Endothelial cell of umbilical vein (primary cell): Measurements from ENCODE around the gene CELSR2. TPM values are rescaled to one million over a fixed set of nuclear protein-coding genes. Genes with fewer than 3 reads are reported as not detected.

Source experiments
- BruUV-seq: library from RNA; stranded (reverse); fragments of 400-500 nt; replicated peaks from 2 replicates; lab custom pipeline; 2021; lab: Mats Ljungman, UMichigan
- CTCF ChIA-PET: fragments of 300-600, 350-600 bp; sonication (Branson Sonifier 250); formaldehyde crosslinking; loops from one replicate; lab custom pipeline; 2021; ENCODE audit warnings: antibody characterized with exemption, inconsistent platforms; lab: Charles Lee
- POLR2A ChIA-PET: fragments of 300-600, 350-600 bp; sonication (Branson Sonifier 250); formaldehyde crosslinking; loops from one replicate; lab custom pipeline; 2021; ENCODE audit warnings: antibody characterized with exemption, inconsistent platforms; lab: Charles Lee
- DNase-seq: peaks from one replicate; pipeline ENCODE4 v3.0.0-alpha.2; 2011; ENCODE audit warnings: low read depth, low spot score
- FAIRE-seq: peaks from 2 replicates; lab custom pipeline; 2011; peaks lifted over from hg19 to GRCh38; lab: Jason Lieb, UNC
- H2AFZ ChIP-seq: 2 replicates; pipeline ENCODE4 v1.6.0; 2012; ENCODE audit warnings: low read depth, low read length, control low read depth, inconsistent platforms
- H3K27ac ChIP-seq: 2 replicates; pipeline ENCODE4 v1.5.1; 2011; ENCODE audit warnings: low read depth, mild to moderate bottlenecking, control low read depth, low read length, moderate library complexity; ENCODE audit not compliant: insufficient read depth
- H3K27me3 ChIP-seq, 2 experiments: 2 replicates each; pipeline versions ENCODE4 v1.6.0 to v1.6.1; 2011; ENCODE audit warnings: low read length in 2 of 2, mixed read lengths in 1 of 2; ENCODE audit not compliant: control insufficient read depth in 2 of 2, insufficient read depth in 2 of 2
- H3K36me3 ChIP-seq, 2 experiments: 2 replicates in 1 of 2; 3 replicates in 1 of 2; pipeline ENCODE4 v1.5.1; 2011; ENCODE audit warnings: low read length in 2 of 2, mild to moderate bottlenecking in 1 of 2, moderate library complexity in 1 of 2; ENCODE audit not compliant: control insufficient read depth in 2 of 2, insufficient read depth in 2 of 2; ENCODE audit errors: extremely low read depth in 1 of 2
- H3K4me1 ChIP-seq: 3 replicates; pipeline ENCODE4 v1.5.1; 2011; ENCODE audit warnings: mild to moderate bottlenecking, low read length; ENCODE audit not compliant: control insufficient read depth, insufficient read depth; ENCODE audit errors: extremely low read depth
- H3K4me2 ChIP-seq: 2 replicates; pipeline ENCODE4 v1.6.1; 2011; ENCODE audit warnings: low read length, control low read depth, mixed read lengths; ENCODE audit not compliant: insufficient read depth
- H3K4me3 ChIP-seq, 3 experiments: fragments of 200-600 bp in 1 of 3; sonication (generic), shearing (Covaris generic) in 1 of 3; replicated peaks in 1 of 3; 2 replicates each; pipeline ENCODE4 v1.5.1; 2011 to 2016; ENCODE audit warnings: control low read depth in 3 of 3, low read length in 3 of 3, mild to moderate bottlenecking in 2 of 3, inconsistent platforms in 1 of 3, low read depth in 1 of 3, moderate library complexity in 1 of 3; ENCODE audit not compliant: insufficient read depth in 1 of 3
- H3K79me2 ChIP-seq: 2 replicates; pipeline ENCODE4 v1.6.0; 2012; ENCODE audit warnings: low read length, inconsistent platforms; ENCODE audit not compliant: control insufficient read depth, insufficient read depth
- H3K9ac ChIP-seq: replicated peaks from 2 replicates; pipeline ENCODE3; 2011; ENCODE audit warnings: low read length, control low read depth; ENCODE audit not compliant: insufficient read depth; ENCODE audit errors: extremely low read depth
- H3K9me1 ChIP-seq: replicated peaks from 3 replicates; pipeline ENCODE4 v1.6.0; 2011; ENCODE audit warnings: mild to moderate bottlenecking, low read length; ENCODE audit not compliant: control insufficient read depth, insufficient read depth; ENCODE audit errors: extremely low read depth
- H3K9me3 ChIP-seq: replicated peaks from 2 replicates; pipeline ENCODE4 v1.5.1; 2012; ENCODE audit warnings: low read length, inconsistent platforms; ENCODE audit not compliant: control insufficient read depth, insufficient read depth
- H4K20me1 ChIP-seq: replicated peaks from 2 replicates; pipeline ENCODE3; 2011; ENCODE audit warnings: mild to moderate bottlenecking, low read length; ENCODE audit not compliant: control insufficient read depth, insufficient read depth; ENCODE audit errors: extremely low read depth
- EZH2 ChIP-seq: IDR thresholded peaks from 2 replicates; pipeline ENCODE4 v1.6.1; 2012; ENCODE audit warnings: borderline replicate concordance, low read depth, mild to moderate bottlenecking, moderate library complexity, low read length, inconsistent platforms; ENCODE audit not compliant: severe bottlenecking
- FOS ChIP-seq: IDR thresholded peaks from 2 replicates; pipeline ENCODE4 v1.6.1; 2011; ENCODE audit warnings: mild to moderate bottlenecking, low read length, moderate library complexity, borderline replicate concordance; ENCODE audit not compliant: insufficient read depth
- GATA2 ChIP-seq: IDR thresholded peaks from 2 replicates; pipeline ENCODE4 v1.7.0; 2011; ENCODE audit warnings: low read depth, mild to moderate bottlenecking, moderate library complexity, mixed read lengths, low read length; ENCODE audit not compliant: insufficient read length, insufficient read depth
- MYC ChIP-seq: IDR thresholded peaks from one replicate; pipeline ENCODE4 v1.6.1; 2011; ENCODE audit warnings: mild to moderate bottlenecking, low read depth, low read length
- dilution Hi-C: fragments of 300-500 bp; cut with MboI; formaldehyde crosslinking; loops from one replicate; pipeline ENCODE4 v1.15.0; 2019; ENCODE audit warnings: low sequenced_read_pairs; ENCODE audit not compliant: extremely low pct_ligation_motif_present
- intact Hi-C: fragments of 100-400 bp; cut with micrococcal nuclease; formaldehyde crosslinking; loops from one replicate; pipeline ENCODE4 v1.10.0; 2022
- polyA plus RNA-seq, 4 experiments: library from polyadenylated mRNA; depleted of rRNA in 3 of 4; stranded (reverse) in 3 of 4; unstranded in 1 of 4; fragments of >200 nt; gene quantifications; 2 replicates each; pipeline versions ENCODE4 v1.2.1 to v1.2.3, GENCODE V29; 2011 to 2012; ENCODE audit warnings: missing spikeins in 1 of 4
- total RNA-seq: library from RNA; stranded (reverse); gene quantifications from 2 replicates; pipeline ENCODE4 v1.2.3, GENCODE V29; 2021
- TF ChIP-seq, protein P1 (sequence below): IDR thresholded peaks from 2 replicates; pipeline ENCODE4 v1.6.1; 2011; ENCODE audit not compliant: insufficient read depth, insufficient read length
- TF ChIP-seq, protein P2 (sequence below), 2 donors: IDR thresholded peaks; 1 replicate in 1 of 2; 2 replicates in 1 of 2; pipeline ENCODE4 v1.5.1; 2011; ENCODE audit warnings: low read length in 2 of 2, mild to moderate bottlenecking in 2 of 2, moderate library complexity in 2 of 2, control low read depth in 1 of 2, inconsistent platforms in 1 of 2, low read depth in 1 of 2; ENCODE audit not compliant: insufficient read depth in 1 of 2; ENCODE audit errors: extremely low read depth in 1 of 2

Gene CELSR2
- total and polyA plus RNA-seq, 2 donors (not counting 3 experiments of a cell fraction or from before 2014, with no cell fraction given), result 0.90 to 1.4 TPM

DNA sequence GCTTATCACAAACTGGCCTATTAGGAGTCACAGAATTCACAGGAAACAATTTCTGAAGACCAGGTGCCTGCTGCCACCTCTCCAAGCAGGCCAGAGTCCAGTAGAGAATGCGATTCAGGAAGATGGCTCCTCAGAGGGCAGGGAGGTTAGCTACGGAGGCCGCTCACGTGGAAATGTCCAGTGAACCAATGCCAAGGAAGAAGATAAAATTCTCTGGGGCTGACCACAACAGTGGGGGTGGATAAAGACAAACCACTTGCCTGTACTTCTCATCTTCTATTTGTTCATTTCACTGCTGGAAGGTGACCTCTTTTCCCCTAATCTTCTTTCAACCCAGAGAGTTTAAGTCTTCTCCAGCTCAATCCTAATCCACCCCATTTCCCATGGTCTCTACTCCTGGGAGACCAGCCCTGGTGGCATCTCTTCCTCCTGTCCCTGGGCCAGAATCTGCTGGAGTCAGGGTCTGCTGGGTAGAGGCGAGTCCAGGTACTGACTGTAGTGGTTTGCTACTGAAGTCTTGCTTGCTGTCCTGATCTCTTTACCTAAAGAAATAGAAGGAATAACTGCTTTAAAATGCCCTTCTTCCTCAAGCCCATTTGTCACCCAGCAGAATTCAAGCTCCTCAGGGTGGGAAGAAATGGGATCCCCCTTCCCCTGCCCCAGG, 30.4 kb downstream of the CELSR2 start:
- TF ChIP-seq MYC, result no peak
- TF ChIP-seq, protein P1, sequence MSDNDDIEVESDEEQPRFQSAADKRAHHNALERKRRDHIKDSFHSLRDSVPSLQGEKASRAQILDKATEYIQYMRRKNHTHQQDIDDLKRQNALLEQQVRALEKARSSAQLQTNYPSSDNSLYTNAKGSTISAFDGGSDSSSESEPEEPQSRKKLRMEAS, result no peak
- no peak for TF ChIP-seq EZH2
- TF ChIP-seq GATA2, result no peak
- TF ChIP-seq, protein P2, sequence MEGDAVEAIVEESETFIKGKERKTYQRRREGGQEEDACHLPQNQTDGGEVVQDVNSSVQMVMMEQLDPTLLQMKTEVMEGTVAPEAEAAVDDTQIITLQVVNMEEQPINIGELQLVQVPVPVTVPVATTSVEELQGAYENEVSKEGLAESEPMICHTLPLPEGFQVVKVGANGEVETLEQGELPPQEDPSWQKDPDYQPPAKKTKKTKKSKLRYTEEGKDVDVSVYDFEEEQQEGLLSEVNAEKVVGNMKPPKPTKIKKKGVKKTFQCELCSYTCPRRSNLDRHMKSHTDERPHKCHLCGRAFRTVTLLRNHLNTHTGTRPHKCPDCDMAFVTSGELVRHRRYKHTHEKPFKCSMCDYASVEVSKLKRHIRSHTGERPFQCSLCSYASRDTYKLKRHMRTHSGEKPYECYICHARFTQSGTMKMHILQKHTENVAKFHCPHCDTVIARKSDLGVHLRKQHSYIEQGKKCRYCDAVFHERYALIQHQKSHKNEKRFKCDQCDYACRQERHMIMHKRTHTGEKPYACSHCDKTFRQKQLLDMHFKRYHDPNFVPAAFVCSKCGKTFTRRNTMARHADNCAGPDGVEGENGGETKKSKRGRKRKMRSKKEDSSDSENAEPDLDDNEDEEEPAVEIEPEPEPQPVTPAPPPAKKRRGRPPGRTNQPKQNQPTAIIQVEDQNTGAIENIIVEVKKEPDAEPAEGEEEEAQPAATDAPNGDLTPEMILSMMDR (IDR thresholded peaks at IDR 0.05; ENCODE audit: extremely low read depth in 1 of 2, insufficient read depth in 1 of 2, low read depth in 1 of 2, low read length in 2 of 2), result no peak
- no peak for TF ChIP-seq FOS
- dilution Hi-C loops, result no loop called here
- no peak overlapping the region for H3K4me3 ChIP-seq
- H3K9me1 ChIP-seq, result no peaks in the 10 kb centered on the region
- H3K4me1 ChIP-seq, result peaks cover 22% of the 10 kb centered on the region
- H3K9me3 ChIP-seq, result no peaks in the 10 kb centered on the region
- FAIRE-seq (no peak), DNase-seq (no peak)
- peaks cover 16% of the 10 kb centered on the region for H3K79me2 ChIP-seq
- no peak overlapping the region for H3K9ac ChIP-seq
- CTCF ChIA-PET, result interaction anchor here (1.3 to 4.8 kb wide), 4 partner anchors 15 to 253 kb away, joined by 3 to 282 read pairs (median 32); partner anchors contain the start of gene SORT1
- TSS peak; percentile 33 for BruUV-seq
- H2AFZ ChIP-seq, result no peak overlapping the region
- H3K27ac ChIP-seq, result no peak overlapping the region
- no peaks in the 10 kb centered on the region for H3K27me3 ChIP-seq
- H3K36me3 ChIP-seq, result no peaks in the 10 kb centered on the region
- intact Hi-C loops, result loop anchor here (10.0 kb wide), 1 partner anchor 205 kb away; the partner anchor contains the start of gene ATXN7L2
- no peak overlapping the region for H3K4me2 ChIP-seq
- POLR2A ChIA-PET, result no interaction called here
- no peaks in the 10 kb centered on the region for H4K20me1 ChIP-seq
